Astrocyte (in vitro differentiated cells and primary cell): Measurements from ENCODE around the gene PKD1L1.

Source experiments
- EZH2 ChIP-seq: IDR thresholded peaks from 2 replicates; pipeline ENCODE4 v1.6.1; 2012; ENCODE audit warnings: mild to moderate bottlenecking, low read length, inconsistent platforms; ENCODE audit not compliant: insufficient read depth
- TF ChIP-seq, protein P1 (sequence below): IDR thresholded peaks from 2 replicates; pipeline ENCODE4 v1.5.1; 2011; ENCODE audit warnings: low read depth, mild to moderate bottlenecking, inconsistent platforms, low read length, moderate library complexity; ENCODE audit not compliant: insufficient read depth

DNA sequence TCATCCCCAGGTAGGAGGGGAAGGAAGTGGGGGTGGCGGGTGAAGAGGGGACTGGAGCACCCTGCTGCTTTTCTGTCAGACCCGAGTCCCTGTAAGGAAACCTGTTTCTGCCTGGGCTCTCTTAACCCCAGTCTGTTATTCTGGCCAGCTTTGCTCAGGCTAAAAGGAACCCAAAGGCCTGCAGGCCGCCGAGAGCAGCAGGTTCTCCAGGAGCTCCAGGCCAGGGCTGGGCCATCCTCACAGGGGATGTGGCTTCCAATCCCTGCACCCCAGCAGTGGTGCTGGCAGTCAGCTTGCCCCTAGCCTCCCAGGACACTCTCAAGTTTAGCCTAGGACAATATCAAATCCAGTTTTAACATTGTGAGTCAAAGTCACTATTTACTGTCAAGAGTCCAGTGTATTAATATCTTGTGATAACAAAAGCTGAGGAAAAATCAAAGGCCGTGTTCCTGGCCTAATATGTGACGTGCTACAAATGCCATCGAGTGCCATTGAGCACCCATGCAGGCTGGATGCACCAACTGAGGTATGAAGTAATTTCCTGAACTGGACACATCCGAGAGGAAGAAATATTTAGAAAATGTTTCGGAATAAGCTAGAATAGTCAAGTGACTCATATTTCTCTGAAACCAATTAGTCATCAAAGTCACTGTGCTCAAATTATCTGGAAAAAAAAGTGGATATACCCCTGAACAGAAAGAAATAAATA, 7.0 kb downstream of the PKD1L1 start:
- TF ChIP-seq, protein P1, sequence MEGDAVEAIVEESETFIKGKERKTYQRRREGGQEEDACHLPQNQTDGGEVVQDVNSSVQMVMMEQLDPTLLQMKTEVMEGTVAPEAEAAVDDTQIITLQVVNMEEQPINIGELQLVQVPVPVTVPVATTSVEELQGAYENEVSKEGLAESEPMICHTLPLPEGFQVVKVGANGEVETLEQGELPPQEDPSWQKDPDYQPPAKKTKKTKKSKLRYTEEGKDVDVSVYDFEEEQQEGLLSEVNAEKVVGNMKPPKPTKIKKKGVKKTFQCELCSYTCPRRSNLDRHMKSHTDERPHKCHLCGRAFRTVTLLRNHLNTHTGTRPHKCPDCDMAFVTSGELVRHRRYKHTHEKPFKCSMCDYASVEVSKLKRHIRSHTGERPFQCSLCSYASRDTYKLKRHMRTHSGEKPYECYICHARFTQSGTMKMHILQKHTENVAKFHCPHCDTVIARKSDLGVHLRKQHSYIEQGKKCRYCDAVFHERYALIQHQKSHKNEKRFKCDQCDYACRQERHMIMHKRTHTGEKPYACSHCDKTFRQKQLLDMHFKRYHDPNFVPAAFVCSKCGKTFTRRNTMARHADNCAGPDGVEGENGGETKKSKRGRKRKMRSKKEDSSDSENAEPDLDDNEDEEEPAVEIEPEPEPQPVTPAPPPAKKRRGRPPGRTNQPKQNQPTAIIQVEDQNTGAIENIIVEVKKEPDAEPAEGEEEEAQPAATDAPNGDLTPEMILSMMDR: no peak
- TF ChIP-seq EZH2: no peak
